Prostate gland (tissue), 2 donors: ENCODE measurements around the gene WDFY3. TPM values are rescaled to one million over a fixed set of nuclear protein-coding genes. Genes with fewer than 3 reads are reported as not detected.
A peak's percentile ranks its signal among the peaks of the same experiment; 100 is the strongest.

Experiments used
- DNase-seq: peaks from one replicate; pipeline ENCODE4 v3.0.0-alpha.2; 2019; ENCODE audit warnings: low spot score
- H3K27ac ChIP-seq, 2 donors: fragments of 200-600 bp; sonication (generic); 2 replicates each; pipeline ENCODE4 v1.5.1; 2017 to 2019
- H3K27me3 ChIP-seq: fragments of 200-600 bp; sonication (generic); replicated peaks from 2 replicates; pipeline ENCODE4 v1.5.1; 2019; ENCODE audit not compliant: insufficient read depth
- H3K36me3 ChIP-seq, 2 donors: fragments of 200-600 bp; sonication (generic); 1 replicate in 1 of 2; 2 replicates in 1 of 2; pipeline versions ENCODE4 v1.5.1 to v1.8.1; 2017 to 2019
- H3K4me1 ChIP-seq: fragments of 200-600 bp; sonication (generic); replicated peaks from 2 replicates; pipeline ENCODE4 v1.5.1; 2019
- H3K4me3 ChIP-seq, 2 donors: fragments of 200-600 bp; sonication (generic); 2 replicates each; pipeline ENCODE4 v1.5.1; 2017 to 2019
- H3K9me3 ChIP-seq: fragments of 200-600 bp; sonication (generic); 2 replicates; pipeline ENCODE4 v1.5.1; 2017
- POLR2A ChIP-seq: fragments of 450-650 bp; IDR thresholded peaks from one replicate; pipeline ENCODE4 v1.6.1; 2016; ENCODE audit warnings: antibody characterized with exemption, mild to moderate bottlenecking
- POLR2AphosphoS5 ChIP-seq: sonication (generic); formaldehyde crosslinking; IDR thresholded peaks from one replicate; pipeline ENCODE4 v1.6.1; 2017; ENCODE audit warnings: antibody characterized with exemption
- WGBS: methylation state at CpG from one replicate; pipeline ENCODE4 v1.1.5; 2018; 5-methylcytosine and 5-hydroxymethylcytosine counted together
- intact Hi-C: fragments of 100-400 bp; cut with DNase I; formaldehyde crosslinking; loops from one replicate; pipeline ENCODE4 v1.14.2; 2022
- total RNA-seq, 2 donors: library from RNA; depleted of rRNA; stranded (reverse); fragments of >200 nt; gene quantifications; one replicate each; pipeline ENCODE4 v1.1.0, GENCODE V29; 2016
- TF ChIP-seq, protein P1 (sequence below), 4 experiments: fragments of 200-600 bp in 2 of 4; fragments of 450-650 bp in 2 of 4; sonication (generic) in 2 of 4; IDR thresholded peaks; 1 replicate in 3 of 4; 2 replicates in 1 of 4; pipeline ENCODE4 v1.5.1; 2016 to 2019; ENCODE audit warnings: antibody characterized with exemption in 4 of 4, mild to moderate bottlenecking in 2 of 4, moderate library complexity in 2 of 4

Gene WDFY3
- total RNA-seq, 2 donors from 2014 or later, result 48.1 to 110 TPM

DNA sequence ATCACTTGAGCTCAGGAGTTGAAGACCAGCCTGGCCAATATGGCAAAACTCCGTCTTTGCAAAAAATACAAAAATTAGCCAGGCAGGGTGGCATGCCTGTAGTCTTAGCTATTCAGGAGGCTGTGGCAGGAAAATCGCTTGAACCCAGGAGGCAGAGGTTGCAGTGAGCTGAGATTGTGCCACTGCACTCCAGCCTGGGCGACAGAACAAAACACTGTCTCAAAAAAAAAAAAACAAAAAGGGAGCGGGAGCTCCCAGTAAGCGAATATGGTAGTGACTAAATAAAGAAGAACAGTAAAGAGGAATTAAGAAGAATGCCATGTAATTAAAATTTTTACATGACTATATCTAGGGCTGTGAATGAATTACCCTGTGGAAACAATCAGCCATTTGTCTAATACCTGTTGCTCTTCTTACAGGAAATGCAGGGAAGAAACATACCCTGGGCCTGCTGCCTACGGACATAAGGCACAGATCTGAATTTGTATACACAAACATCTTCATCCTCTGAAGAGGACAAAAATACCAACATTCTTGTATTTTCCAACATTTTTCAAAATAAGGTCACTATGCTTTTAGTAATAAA, 11.4 kb downstream of the WDFY3 start:
- 53% methylated on average over 6 of the region's 6 CpGs for WGBS
- Histone ChIP-seq H3K4me1 (no peaks in the 10 kb centered on the region), H3K27me3 (no peaks in the 10 kb centered on the region), H3K4me3 (no peak overlapping the region), H3K9me3 (no peaks in the 10 kb centered on the region), H3K27ac (no peak overlapping the region), H3K36me3 (no peaks in the 10 kb centered on the region)
- DNase-seq, result no peak
- TF ChIP-seq, protein P1, sequence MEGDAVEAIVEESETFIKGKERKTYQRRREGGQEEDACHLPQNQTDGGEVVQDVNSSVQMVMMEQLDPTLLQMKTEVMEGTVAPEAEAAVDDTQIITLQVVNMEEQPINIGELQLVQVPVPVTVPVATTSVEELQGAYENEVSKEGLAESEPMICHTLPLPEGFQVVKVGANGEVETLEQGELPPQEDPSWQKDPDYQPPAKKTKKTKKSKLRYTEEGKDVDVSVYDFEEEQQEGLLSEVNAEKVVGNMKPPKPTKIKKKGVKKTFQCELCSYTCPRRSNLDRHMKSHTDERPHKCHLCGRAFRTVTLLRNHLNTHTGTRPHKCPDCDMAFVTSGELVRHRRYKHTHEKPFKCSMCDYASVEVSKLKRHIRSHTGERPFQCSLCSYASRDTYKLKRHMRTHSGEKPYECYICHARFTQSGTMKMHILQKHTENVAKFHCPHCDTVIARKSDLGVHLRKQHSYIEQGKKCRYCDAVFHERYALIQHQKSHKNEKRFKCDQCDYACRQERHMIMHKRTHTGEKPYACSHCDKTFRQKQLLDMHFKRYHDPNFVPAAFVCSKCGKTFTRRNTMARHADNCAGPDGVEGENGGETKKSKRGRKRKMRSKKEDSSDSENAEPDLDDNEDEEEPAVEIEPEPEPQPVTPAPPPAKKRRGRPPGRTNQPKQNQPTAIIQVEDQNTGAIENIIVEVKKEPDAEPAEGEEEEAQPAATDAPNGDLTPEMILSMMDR (IDR thresholded peaks at IDR 0.05), result no peak
- TF ChIP-seq POLR2AphosphoS5, result peak; percentile 24
- intact Hi-C loops, result no loop called here

DNA sequence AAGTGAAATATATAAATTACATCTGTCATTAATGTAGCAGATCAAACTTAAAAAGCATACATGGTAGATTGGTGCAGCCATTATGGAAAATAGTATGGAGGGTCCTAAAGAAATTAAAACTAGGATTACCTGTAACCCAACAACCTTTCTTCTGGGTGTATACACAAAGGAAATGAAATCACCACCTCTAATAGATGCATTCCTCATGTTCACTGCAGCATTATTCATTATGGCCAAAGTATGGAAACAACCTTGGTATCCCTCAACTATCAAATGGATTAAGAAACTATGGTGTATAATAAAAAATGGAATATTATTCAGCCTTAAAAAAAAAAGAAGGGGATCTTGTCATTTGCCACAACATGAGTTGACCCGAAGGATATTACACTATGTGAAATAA, 13.7 kb downstream of the WDFY3 start:
- Histone ChIP-seq H3K36me3 (no peaks in the 10 kb centered on the region), H3K27me3 (no peaks in the 10 kb centered on the region), H3K27ac (no peak overlapping the region), H3K9me3 (no peaks in the 10 kb centered on the region), H3K4me1 (no peaks in the 10 kb centered on the region), H3K4me3 (no peak overlapping the region)
- WGBS, result 100% methylated on average over 1 of the region's 1 CpG
- no peak for DNase-seq
- TF ChIP-seq, protein P1 (IDR thresholded peaks at IDR 0.05), result no peak
- TF ChIP-seq POLR2A (no peak), POLR2AphosphoS5 (no peak)
- intact Hi-C loops, result no loop called here

DNA sequence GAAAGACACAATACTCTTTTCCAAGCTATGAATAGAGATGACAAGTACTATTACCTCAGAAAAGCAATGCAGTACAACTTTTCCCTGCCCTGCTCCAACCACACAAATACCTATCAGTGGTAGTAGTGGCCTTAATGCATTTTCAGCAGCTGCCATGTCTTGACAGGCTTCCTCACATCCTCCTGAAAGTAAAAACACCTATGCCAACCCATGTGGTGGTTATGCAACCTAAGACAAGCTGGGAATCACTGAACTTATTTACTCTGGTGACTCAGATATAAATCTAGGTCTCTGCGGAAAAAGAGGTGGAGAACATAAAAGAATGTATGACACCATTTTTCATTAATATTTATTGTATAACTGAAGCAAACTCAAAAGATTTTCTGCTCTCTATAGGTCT, 14.5 kb downstream of the WDFY3 start:
- Histone ChIP-seq H3K9me3 (no peaks in the 10 kb centered on the region), H3K4me1 (no peaks in the 10 kb centered on the region), H3K4me3 (no peak overlapping the region), H3K36me3 (no peaks in the 10 kb centered on the region), H3K27me3 (no peaks in the 10 kb centered on the region), H3K27ac (no peak overlapping the region)
- DNase-seq, result peak; percentile 53
- intact Hi-C loops, result no loop called here
- no peak for TF ChIP-seq POLR2A
- TF ChIP-seq, protein P1 (IDR thresholded peaks at IDR 0.05), result no peak
- peak; percentile 64 for TF ChIP-seq POLR2AphosphoS5
- 3% methylated on average over 1 of the region's 1 CpG for WGBS

DNA sequence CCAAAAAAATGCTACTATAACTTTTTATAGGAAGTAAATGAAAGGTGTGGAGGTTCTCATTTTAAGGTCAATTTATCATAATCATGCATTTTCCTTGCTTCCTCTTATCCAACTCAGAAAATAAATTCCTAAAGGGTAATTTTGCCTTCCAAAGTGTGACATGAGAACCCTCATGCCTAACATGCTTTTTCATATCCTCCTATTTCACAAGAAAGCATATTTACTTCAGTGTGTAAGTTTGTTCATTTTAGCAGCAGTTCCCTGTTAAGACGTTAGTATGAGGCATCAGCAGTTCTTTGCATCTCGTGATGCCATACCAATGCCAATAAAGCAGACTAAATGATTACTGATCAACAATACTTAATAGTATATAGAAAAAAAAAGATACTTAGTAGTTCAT, 18.4 kb downstream of the WDFY3 start:
- Histone ChIP-seq H3K27ac (no peak overlapping the region), H3K36me3 (no peaks in the 10 kb centered on the region), H3K4me3 (no peak overlapping the region), H3K9me3 (no peaks in the 10 kb centered on the region), H3K27me3 (no peaks in the 10 kb centered on the region), H3K4me1 (no peaks in the 10 kb centered on the region)
- WGBS, result 59% methylated on average over 2 of the region's 2 CpGs
- TF ChIP-seq, protein P1 (IDR thresholded peaks at IDR 0.05), result no peak
- TF ChIP-seq POLR2A (no peak), POLR2AphosphoS5 (no peak)
- no peak for DNase-seq
- intact Hi-C loops, result no loop called here

DNA sequence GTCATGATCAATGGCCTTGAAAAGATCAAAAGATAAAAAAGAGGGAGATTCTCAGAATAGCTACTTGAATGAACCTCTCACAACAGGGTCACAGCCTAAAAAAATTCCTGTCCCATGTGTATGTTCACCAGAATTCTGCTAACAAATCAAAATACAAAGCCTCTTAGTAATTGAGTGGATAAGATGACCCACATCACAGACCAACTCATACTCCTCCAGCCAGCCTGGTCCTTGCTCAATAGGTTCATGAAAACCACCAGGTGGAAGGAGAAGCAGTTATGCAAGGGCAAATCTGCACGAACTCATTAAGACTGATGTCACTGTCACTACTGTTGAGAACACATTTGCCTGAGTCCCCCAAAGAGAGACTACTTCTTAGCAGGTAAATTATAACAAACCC, 21.5 kb downstream of the WDFY3 start:
- Histone ChIP-seq H3K4me3 (no peak overlapping the region), H3K9me3 (no peaks in the 10 kb centered on the region), H3K4me1 (no peaks in the 10 kb centered on the region), H3K36me3 (no peaks in the 10 kb centered on the region), H3K27ac (no peak overlapping the region), H3K27me3 (no peaks in the 10 kb centered on the region)
- DNase-seq, result no peak
- intact Hi-C loops, result no loop called here
- TF ChIP-seq POLR2AphosphoS5, result no peak
- TF ChIP-seq POLR2A, result no peak
- TF ChIP-seq, protein P1 (IDR thresholded peaks at IDR 0.05), result no peak
- WGBS, result 80% methylated on average over 1 of the region's 1 CpG
